ENCODE data around the gene PKN1. TPM values are rescaled to one million over a fixed set of nuclear protein-coding genes. Genes with fewer than 3 reads are reported as not detected.

The PKN1 gene
- total and polyA plus RNA-seq, 2 experiments from 2014 or later: 86.8 to 201 TPM

- Mint-ChIP-seq H3K4me3 (no peak overlapping the region), H3K4me1 (peaks cover 28% of the 10 kb centered on the region), H3K27ac (no peak overlapping the region), H3K27me3 (ENCODE audit: insufficient read depth, low read depth, poor library complexity) (peaks cover 4% of the 10 kb centered on the region), H3K36me3 (ENCODE audit: low read depth) (peaks cover 75% of the 10 kb centered on the region), H3K9me3 (no peaks in the 10 kb centered on the region; the same call in 2 of the 3 replicates)
- Histone ChIP-seq H2AFZ (no peak overlapping the region), H3K9me2 (ENCODE audit: insufficient read depth) (no peaks in the 10 kb centered on the region), H3F3A (replicated peaks; ENCODE audit: low read depth) (peaks cover 26% of the 10 kb centered on the region; the same call in 1 of the 2 replicates), H3K36me3 (ENCODE audit: insufficient read depth) (peaks cover 34% of the 10 kb centered on the region), H3K79me2 (replicated peaks; ENCODE audit: insufficient read depth) (peaks cover 49% of the 10 kb centered on the region), H3K4me2 (no peak overlapping the region), H3K4me3 (no peak overlapping the region), H3K4me1 (ENCODE audit: insufficient read depth) (peaks cover 10% of the 10 kb centered on the region; the same call in 1 of the 2 replicates), H3K27me3 (ENCODE audit: insufficient read depth) (no peaks in the 10 kb centered on the region), H3K27ac (ENCODE audit: low read depth) (no peak overlapping the region; the same call in 1 of the 2 replicates), H4K20me1 (replicated peaks; ENCODE audit: insufficient read depth) (peaks cover 41% of the 10 kb centered on the region)
- no peak for DNase-seq (ENCODE audit: low spot score)
- no peak for ATAC-seq
- TF ChIP-seq, protein P1, sequence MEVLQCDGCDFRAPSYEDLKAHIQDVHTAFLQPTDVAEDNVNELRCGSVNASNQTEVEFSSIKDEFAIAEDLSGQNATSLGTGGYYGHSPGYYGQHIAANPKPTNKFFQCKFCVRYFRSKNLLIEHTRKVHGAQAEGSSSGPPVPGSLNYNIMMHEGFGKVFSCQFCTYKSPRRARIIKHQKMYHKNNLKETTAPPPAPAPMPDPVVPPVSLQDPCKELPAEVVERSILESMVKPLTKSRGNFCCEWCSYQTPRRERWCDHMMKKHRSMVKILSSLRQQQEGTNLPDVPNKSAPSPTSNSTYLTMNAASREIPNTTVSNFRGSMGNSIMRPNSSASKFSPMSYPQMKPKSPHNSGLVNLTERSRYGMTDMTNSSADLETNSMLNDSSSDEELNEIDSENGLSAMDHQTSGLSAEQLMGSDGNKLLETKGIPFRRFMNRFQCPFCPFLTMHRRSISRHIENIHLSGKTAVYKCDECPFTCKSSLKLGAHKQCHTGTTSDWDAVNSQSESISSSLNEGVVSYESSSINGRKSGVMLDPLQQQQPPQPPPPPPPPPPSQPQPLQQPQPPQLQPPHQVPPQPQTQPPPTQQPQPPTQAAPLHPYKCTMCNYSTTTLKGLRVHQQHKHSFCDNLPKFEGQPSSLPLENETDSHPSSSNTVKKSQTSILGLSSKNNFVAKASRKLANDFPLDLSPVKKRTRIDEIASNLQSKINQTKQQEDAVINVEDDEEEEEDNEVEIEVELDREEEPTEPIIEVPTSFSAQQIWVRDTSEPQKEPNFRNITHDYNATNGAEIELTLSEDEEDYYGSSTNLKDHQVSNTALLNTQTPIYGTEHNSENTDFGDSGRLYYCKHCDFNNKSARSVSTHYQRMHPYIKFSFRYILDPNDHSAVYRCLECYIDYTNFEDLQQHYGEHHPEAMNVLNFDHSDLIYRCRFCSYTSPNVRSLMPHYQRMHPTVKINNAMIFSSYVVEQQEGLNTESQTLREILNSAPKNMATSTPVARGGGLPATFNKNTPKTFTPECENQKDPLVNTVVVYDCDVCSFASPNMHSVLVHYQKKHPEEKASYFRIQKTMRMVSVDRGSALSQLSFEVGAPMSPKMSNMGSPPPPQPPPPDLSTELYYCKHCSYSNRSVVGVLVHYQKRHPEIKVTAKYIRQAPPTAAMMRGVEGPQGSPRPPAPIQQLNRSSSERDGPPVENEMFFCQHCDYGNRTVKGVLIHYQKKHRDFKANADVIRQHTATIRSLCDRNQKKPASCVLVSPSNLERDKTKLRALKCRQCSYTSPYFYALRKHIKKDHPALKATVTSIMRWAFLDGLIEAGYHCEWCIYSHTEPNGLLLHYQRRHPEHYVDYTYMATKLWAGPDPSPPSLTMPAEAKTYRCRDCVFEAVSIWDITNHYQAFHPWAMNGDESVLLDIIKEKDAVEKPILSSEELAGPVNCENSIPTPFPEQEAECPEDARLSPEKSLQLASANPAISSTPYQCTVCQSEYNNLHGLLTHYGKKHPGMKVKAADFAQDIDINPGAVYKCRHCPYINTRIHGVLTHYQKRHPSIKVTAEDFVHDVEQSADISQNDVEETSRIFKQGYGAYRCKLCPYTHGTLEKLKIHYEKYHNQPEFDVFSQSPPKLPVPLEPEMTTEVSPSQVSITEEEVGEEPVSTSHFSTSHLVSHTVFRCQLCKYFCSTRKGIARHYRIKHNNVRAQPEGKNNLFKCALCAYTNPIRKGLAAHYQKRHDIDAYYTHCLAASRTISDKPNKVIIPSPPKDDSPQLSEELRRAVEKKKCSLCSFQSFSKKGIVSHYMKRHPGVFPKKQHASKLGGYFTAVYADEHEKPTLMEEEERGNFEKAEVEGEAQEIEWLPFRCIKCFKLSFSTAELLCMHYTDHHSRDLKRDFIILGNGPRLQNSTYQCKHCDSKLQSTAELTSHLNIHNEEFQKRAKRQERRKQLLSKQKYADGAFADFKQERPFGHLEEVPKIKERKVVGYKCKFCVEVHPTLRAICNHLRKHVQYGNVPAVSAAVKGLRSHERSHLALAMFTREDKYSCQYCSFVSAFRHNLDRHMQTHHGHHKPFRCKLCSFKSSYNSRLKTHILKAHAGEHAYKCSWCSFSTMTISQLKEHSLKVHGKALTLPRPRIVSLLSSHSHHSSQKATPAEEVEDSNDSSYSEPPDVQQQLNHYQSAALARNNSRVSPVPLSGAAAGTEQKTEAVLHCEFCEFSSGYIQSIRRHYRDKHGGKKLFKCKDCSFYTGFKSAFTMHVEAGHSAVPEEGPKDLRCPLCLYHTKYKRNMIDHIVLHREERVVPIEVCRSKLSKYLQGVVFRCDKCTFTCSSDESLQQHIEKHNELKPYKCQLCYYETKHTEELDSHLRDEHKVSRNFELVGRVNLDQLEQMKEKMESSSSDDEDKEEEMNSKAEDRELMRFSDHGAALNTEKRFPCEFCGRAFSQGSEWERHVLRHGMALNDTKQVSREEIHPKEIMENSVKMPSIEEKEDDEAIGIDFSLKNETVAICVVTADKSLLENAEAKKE (CRISPR knock-in tag; IDR thresholded peaks at IDR 0.05): no peak
- TF ChIP-seq, protein P2, sequence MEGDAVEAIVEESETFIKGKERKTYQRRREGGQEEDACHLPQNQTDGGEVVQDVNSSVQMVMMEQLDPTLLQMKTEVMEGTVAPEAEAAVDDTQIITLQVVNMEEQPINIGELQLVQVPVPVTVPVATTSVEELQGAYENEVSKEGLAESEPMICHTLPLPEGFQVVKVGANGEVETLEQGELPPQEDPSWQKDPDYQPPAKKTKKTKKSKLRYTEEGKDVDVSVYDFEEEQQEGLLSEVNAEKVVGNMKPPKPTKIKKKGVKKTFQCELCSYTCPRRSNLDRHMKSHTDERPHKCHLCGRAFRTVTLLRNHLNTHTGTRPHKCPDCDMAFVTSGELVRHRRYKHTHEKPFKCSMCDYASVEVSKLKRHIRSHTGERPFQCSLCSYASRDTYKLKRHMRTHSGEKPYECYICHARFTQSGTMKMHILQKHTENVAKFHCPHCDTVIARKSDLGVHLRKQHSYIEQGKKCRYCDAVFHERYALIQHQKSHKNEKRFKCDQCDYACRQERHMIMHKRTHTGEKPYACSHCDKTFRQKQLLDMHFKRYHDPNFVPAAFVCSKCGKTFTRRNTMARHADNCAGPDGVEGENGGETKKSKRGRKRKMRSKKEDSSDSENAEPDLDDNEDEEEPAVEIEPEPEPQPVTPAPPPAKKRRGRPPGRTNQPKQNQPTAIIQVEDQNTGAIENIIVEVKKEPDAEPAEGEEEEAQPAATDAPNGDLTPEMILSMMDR (conservative IDR thresholded peaks at IDR 0.05; ENCODE audit: low read depth in 2 of 2): no peak
- no peak for TF ChIP-seq CREB1 (CRISPR knock-in tag; IDR thresholded peaks at IDR 0.05; ENCODE audit: low read depth)
- TF ChIP-seq ZNF331 (CRISPR knock-in tag; IDR thresholded peaks at IDR 0.05; ENCODE audit: low read depth): no peak
- TF ChIP-seq NANOG (IDR thresholded peaks at IDR 0.05; ENCODE audit: borderline replicate concordance): no peak
- TF ChIP-seq, protein P3, sequence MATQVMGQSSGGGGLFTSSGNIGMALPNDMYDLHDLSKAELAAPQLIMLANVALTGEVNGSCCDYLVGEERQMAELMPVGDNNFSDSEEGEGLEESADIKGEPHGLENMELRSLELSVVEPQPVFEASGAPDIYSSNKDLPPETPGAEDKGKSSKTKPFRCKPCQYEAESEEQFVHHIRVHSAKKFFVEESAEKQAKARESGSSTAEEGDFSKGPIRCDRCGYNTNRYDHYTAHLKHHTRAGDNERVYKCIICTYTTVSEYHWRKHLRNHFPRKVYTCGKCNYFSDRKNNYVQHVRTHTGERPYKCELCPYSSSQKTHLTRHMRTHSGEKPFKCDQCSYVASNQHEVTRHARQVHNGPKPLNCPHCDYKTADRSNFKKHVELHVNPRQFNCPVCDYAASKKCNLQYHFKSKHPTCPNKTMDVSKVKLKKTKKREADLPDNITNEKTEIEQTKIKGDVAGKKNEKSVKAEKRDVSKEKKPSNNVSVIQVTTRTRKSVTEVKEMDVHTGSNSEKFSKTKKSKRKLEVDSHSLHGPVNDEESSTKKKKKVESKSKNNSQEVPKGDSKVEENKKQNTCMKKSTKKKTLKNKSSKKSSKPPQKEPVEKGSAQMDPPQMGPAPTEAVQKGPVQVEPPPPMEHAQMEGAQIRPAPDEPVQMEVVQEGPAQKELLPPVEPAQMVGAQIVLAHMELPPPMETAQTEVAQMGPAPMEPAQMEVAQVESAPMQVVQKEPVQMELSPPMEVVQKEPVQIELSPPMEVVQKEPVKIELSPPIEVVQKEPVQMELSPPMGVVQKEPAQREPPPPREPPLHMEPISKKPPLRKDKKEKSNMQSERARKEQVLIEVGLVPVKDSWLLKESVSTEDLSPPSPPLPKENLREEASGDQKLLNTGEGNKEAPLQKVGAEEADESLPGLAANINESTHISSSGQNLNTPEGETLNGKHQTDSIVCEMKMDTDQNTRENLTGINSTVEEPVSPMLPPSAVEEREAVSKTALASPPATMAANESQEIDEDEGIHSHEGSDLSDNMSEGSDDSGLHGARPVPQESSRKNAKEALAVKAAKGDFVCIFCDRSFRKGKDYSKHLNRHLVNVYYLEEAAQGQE (IDR thresholded peaks at IDR 0.05; ENCODE audit: unreplicated experiment): no peak
- no peak for TF ChIP-seq POLR2AphosphoS5 (IDR thresholded peaks at IDR 0.05; ENCODE audit: low read depth)
- TF ChIP-seq EZH2 (IDR thresholded peaks at IDR 0.05; ENCODE audit: low read depth, unreplicated experiment): no peak
Measured at GRCh38 chr19:14411161-14411937, 21.8 kb upstream of the PKN1 start.
